PC-9 (cell line): ENCODE measurements around the gene VASP. TPM values are rescaled to one million over a fixed set of nuclear protein-coding genes. Genes with fewer than 3 reads are reported as not detected.

Experiments
- BruUV-seq: library from RNA; stranded (reverse); fragments of 400-500 nt; replicated peaks from 2 replicates; lab custom pipeline; 2021; lab: Mats Ljungman, UMichigan
- CTCF ChIA-PET: fragments of 300-600 bp; sonication (Branson Sonifier 250); formaldehyde crosslinking; loops from one replicate; lab custom pipeline; 2022; ENCODE audit warnings: antibody characterized with exemption; lab: Charles Lee
- POLR2A ChIA-PET: fragments of 300-600 bp; sonication (Branson Sonifier 250); formaldehyde crosslinking; loops from one replicate; lab custom pipeline; 2022; ENCODE audit warnings: antibody characterized with exemption; ENCODE audit not compliant: unreplicated experiment; lab: Charles Lee
- DNase-seq, 2 experiments: peaks; one replicate each; pipeline versions ENCODE4 v3.0.0 to v3.0.0-alpha.2; 2015 to 2022; ENCODE audit warnings: mixed read lengths in 1 of 2
- H2AFZ ChIP-seq: fragments of 200-600 bp; sonication (generic); 2 replicates; pipeline ENCODE4 v1.8.1; 2017; ENCODE audit warnings: antibody characterized with exemption
- H3F3A ChIP-seq: fragments of 200-600 bp; sonication (generic); 2 replicates; pipeline ENCODE4 v1.8.1; 2017; ENCODE audit warnings: antibody characterized with exemption, mild to moderate bottlenecking, low read depth; ENCODE audit not compliant: insufficient read depth
- H3K27ac ChIP-seq: fragments of 200-600 bp; sonication (generic); 2 replicates; pipeline ENCODE4 v1.6.1; 2016; ENCODE audit warnings: mixed run types
- H3K27me3 ChIP-seq: fragments of 200-600 bp; sonication (generic); 2 replicates; pipeline ENCODE4 v1.6.1; 2016; ENCODE audit warnings: low read depth, mixed run types; ENCODE audit not compliant: insufficient read depth
- H3K36me3 ChIP-seq: fragments of 200-600 bp; sonication (generic); 2 replicates; pipeline ENCODE4 v1.6.1; 2016; ENCODE audit warnings: low read depth, mixed run types
- H3K4me1 ChIP-seq: fragments of 200-600 bp; sonication (generic); replicated peaks from 2 replicates; pipeline ENCODE4 v1.6.1; 2016; ENCODE audit warnings: mixed run types; ENCODE audit not compliant: insufficient read depth
- H3K4me2 ChIP-seq: fragments of 200-600 bp; sonication (generic); 2 replicates; pipeline ENCODE4 v1.6.1; 2017; ENCODE audit warnings: mixed run types
- H3K4me3 ChIP-seq: fragments of 200-600 bp; sonication (generic); 2 replicates; pipeline ENCODE4 v1.6.1; 2016; ENCODE audit warnings: mixed run types
- H3K79me2 ChIP-seq: fragments of 200-600 bp; sonication (generic); 2 replicates; pipeline ENCODE4 v1.6.1; 2017; ENCODE audit warnings: low read depth, mixed run types
- H3K9me2 ChIP-seq: fragments of 200-600 bp; sonication (generic); 2 replicates; pipeline ENCODE4 v1.8.1; 2017; ENCODE audit warnings: mild to moderate bottlenecking; ENCODE audit not compliant: insufficient read depth
- H3K9me3 ChIP-seq: fragments of 200-600 bp; sonication (generic); 2 replicates; pipeline ENCODE4 v1.8.1; 2016; ENCODE audit warnings: low read depth; ENCODE audit not compliant: insufficient read depth
- H4K20me1 ChIP-seq: fragments of 200-600 bp; sonication (generic); 2 replicates; pipeline ENCODE4 v1.8.1; 2017; ENCODE audit not compliant: insufficient read depth
- CTCF ChIP-seq: fragments of 200-600 bp; sonication (generic); conservative IDR thresholded peaks from 2 replicates; pipeline ENCODE4 v1.6.1; 2017; ENCODE audit warnings: mixed run types, antibody characterized with exemption, mild to moderate bottlenecking, moderate library complexity
- EZH2 ChIP-seq: fragments of 200-600 bp; sonication (generic); IDR thresholded peaks from 2 replicates; pipeline ENCODE4 v1.8.0; 2017; ENCODE audit warnings: antibody characterized with exemption, low read depth
- intact Hi-C: fragments of 100-400 bp; cut with micrococcal nuclease; formaldehyde crosslinking; loops from one replicate; pipeline ENCODE4 v1.10.0; 2022; ENCODE audit not compliant: unreplicated experiment
- total RNA-seq: library from RNA; stranded (reverse); gene quantifications from 2 replicates; pipeline ENCODE4 v1.2.3, GENCODE V29; 2021

The VASP gene
- total RNA-seq, 1 experiment from 2014 or later, result 123 TPM

GRCh38 chr19:45515081-45515624 lies 7.9 kb downstream of the VASP start:
- intact Hi-C loops, result no loop called here
- Histone ChIP-seq H3K9me3 (no peaks in the 10 kb centered on the region), H3K4me2 (peak overlapping the region; percentile 49; the same call in 1 of the 2 replicates), H3K36me3 (peaks cover 6% of the 10 kb centered on the region), H3K4me3 (no peak overlapping the region), H3K27ac (no peak overlapping the region), H4K20me1 (peaks cover 66% of the 10 kb centered on the region), H3K4me1 (peaks cover 38% of the 10 kb centered on the region), H3F3A (peaks cover 57% of the 10 kb centered on the region), H3K79me2 (peaks cover 60% of the 10 kb centered on the region), H2AFZ (no peak overlapping the region), H3K9me2 (no peaks in the 10 kb centered on the region), H3K27me3 (no peaks in the 10 kb centered on the region)
- no peak for TF ChIP-seq EZH2
- no peak for TF ChIP-seq CTCF
- no TSS peak for BruUV-seq
- CTCF ChIA-PET, result no interaction called here
- DNase-seq, result no peak
- POLR2A ChIA-PET, result interaction anchor here (0.5 kb wide), 1 partner anchor 154 kb away, joined by 3 read pairs; no protein-coding TSS in a partner anchor

DNA sequence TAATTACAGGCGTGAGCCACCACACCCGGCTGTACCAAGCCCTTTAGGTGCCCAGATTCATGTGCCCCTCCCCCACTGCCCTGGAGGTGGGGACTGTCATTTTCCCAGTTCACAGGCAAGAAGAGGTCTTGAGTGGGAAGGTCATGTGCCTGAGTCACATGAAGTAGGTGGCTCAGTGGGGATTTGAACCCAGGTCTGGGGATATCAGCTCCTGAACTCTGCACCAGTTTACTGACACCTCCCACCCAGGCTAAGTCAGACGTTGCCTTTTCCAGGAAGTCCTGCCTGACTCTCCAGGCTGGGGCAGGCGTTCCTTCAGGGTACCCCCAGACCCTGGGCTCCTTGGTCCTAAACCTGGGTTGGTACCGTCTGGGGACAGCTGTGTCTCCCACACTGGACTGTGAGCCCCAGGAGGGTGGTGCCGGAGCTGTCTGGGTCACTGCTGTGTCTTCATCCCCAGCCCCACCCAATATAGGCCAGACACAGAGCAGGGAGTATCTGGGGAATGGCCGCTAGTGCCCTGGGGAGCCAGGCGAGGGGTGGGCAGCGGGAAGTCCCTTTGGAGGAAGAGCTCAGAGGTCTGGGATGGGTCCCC lies 8.6 kb downstream of the VASP start:
- BruUV-seq, result no TSS peak
- TF ChIP-seq CTCF (no peak), EZH2 (no peak)
- Histone ChIP-seq H3K9me3 (no peaks in the 10 kb centered on the region), H3K27me3 (no peaks in the 10 kb centered on the region), H3K4me3 (no peak overlapping the region), H3K27ac (no peak overlapping the region), H3K4me2 (no peak overlapping the region), H3K4me1 (peaks cover 43% of the 10 kb centered on the region), H2AFZ (no peak overlapping the region), H3K9me2 (no peaks in the 10 kb centered on the region), H3K79me2 (peaks cover 52% of the 10 kb centered on the region), H3F3A (peaks cover 63% of the 10 kb centered on the region), H4K20me1 (peaks cover 58% of the 10 kb centered on the region), H3K36me3 (peaks cover 10% of the 10 kb centered on the region)
- ChIA-PET CTCF (no interaction called here), POLR2A (interaction anchor here (0.5 kb wide), 1 partner anchor 153 kb away, joined by 3 read pairs; no protein-coding TSS in a partner anchor)
- no peak for DNase-seq
- intact Hi-C loops, result no loop called here

DNA sequence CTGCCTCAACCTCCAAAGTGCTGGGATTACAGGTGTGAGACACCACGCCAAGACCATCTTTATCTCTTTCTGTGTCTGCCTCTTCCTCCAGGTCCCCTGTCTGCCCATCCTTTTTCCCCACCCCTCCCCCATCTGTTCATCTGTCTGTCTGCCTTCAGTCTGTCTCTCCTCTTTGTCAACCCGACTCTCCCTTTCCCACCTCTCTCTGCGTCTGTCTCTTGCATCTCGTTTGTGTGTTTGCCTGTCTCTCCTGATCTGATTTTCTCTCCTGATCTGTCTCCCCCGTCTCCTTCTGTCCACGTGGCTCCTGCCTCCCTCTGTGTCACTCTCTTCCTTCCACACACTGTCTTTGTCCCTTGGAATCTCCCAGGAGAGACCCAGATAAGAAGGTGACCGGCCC lies 10.0 kb downstream of the VASP start:
- no TSS peak for BruUV-seq
- H3K9me2 ChIP-seq, result no peaks in the 10 kb centered on the region
- POLR2A ChIA-PET, result no interaction called here
- H3K36me3 ChIP-seq, result peaks cover 10% of the 10 kb centered on the region
- H3K4me1 ChIP-seq, result peaks cover 50% of the 10 kb centered on the region
- H2AFZ ChIP-seq, result no peak overlapping the region
- no peak overlapping the region for H3K27ac ChIP-seq
- CTCF ChIA-PET, result no interaction called here
- peaks cover 73% of the 10 kb centered on the region for H3F3A ChIP-seq
- H4K20me1 ChIP-seq, result peaks cover 47% of the 10 kb centered on the region
- peaks cover 39% of the 10 kb centered on the region for H3K79me2 ChIP-seq
- no peaks in the 10 kb centered on the region for H3K27me3 ChIP-seq
- no peaks in the 10 kb centered on the region for H3K9me3 ChIP-seq
- H3K4me2 ChIP-seq, result no peak overlapping the region
- no peak overlapping the region for H3K4me3 ChIP-seq
- no peak for DNase-seq
- intact Hi-C loops, result no loop called here
- TF ChIP-seq CTCF (no peak), EZH2 (no peak)
